ENCODE results near the gene FRRS1L. TPM values are rescaled to one million over a fixed set of nuclear protein-coding genes. Genes with fewer than 3 reads are reported as not detected.

FRRS1L gene
- total RNA-seq, 1 donor from 2014 or later, result 4.4 TPM

DNA sequence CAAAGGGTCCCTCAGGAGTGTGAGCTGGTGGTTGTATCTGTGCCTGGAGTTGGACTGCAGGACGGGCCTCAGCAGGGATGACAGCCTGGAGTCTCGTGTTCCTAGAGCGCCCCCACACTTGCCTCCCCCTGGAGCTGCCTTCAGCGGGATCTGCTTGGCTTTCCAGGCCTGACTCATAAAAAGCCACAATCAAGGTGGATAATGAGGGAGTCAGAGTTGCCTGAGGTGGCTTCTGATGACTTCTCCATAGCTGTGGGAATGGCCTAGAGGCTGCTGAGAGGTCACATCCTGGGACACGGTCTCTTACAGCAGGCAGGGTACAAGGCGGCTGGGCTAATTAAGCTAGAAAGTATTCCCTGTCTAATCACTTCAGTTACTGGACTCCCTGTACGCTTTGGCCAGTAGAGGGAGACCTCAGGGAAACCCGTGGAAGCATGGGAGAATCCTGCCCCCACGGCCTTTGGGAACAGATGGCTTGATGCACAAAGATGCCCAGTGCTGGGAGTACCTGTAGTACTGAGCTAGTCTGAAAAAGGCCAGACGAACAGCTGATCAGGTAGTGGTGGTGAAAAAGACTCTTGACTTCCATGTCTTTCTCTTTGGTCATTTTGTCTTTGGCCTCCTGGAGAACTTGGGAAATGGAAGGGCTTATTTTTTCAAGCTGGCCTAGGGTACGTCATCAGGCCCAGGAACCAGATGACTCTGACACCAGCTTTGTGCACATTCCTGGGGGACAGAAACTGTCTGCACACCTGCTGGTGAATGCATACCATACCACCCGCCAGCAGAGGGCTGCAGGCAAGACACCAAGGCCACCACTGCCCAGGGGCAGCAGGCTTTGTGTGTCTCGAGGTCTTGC is 16.1 kb upstream of the FRRS1L start:
- TF ChIP-seq, protein P1, sequence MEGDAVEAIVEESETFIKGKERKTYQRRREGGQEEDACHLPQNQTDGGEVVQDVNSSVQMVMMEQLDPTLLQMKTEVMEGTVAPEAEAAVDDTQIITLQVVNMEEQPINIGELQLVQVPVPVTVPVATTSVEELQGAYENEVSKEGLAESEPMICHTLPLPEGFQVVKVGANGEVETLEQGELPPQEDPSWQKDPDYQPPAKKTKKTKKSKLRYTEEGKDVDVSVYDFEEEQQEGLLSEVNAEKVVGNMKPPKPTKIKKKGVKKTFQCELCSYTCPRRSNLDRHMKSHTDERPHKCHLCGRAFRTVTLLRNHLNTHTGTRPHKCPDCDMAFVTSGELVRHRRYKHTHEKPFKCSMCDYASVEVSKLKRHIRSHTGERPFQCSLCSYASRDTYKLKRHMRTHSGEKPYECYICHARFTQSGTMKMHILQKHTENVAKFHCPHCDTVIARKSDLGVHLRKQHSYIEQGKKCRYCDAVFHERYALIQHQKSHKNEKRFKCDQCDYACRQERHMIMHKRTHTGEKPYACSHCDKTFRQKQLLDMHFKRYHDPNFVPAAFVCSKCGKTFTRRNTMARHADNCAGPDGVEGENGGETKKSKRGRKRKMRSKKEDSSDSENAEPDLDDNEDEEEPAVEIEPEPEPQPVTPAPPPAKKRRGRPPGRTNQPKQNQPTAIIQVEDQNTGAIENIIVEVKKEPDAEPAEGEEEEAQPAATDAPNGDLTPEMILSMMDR (IDR thresholded peaks at IDR 0.05; ENCODE audit: partially characterized antibody, unreplicated experiment), result peak; percentile 61
- peaks cover 7% of the 10 kb centered on the region for H3K4me1 Mint-ChIP-seq (ENCODE audit: low read depth, unreplicated experiment)
- peak overlapping the region; percentile 86 for H3K27ac Mint-ChIP-seq (ENCODE audit: unreplicated experiment)
- peaks cover 2% of the 10 kb centered on the region for H3K27me3 Mint-ChIP-seq (ENCODE audit: unreplicated experiment)
- peak; percentile 66 for DNase-seq
- no peak overlapping the region for H3K4me3 Mint-ChIP-seq (ENCODE audit: unreplicated experiment)
- peaks cover 4% of the 10 kb centered on the region for H3K9me3 Mint-ChIP-seq (ENCODE audit: unreplicated experiment)
- no peaks in the 10 kb centered on the region for H3K36me3 Mint-ChIP-seq (ENCODE audit: unreplicated experiment)

DNA sequence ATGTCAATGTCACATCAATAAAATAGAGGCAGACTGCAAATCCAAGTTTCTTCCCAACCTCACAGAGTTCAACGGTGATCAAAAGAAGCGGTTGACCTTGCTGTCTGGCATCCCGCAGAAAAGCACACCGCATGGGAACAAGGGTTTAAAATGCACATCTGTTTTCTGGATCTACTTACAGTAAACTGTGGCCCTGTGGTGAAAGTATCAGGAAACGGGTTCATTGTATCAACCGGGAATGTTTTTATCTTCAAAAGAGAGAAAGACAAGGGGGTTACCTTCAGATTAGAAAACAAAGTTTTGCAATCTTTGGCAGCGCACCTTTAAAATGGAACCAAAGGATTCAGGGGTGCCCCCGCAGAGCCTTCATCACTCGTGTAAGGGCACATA is 15.5 kb upstream of the FRRS1L start:
- TF ChIP-seq, protein P1 (IDR thresholded peaks at IDR 0.05; ENCODE audit: partially characterized antibody, unreplicated experiment), result no peak
- H3K36me3 Mint-ChIP-seq (ENCODE audit: unreplicated experiment), result no peaks in the 10 kb centered on the region
- H3K27ac Mint-ChIP-seq (ENCODE audit: unreplicated experiment), result no peak overlapping the region
- H3K9me3 Mint-ChIP-seq (ENCODE audit: unreplicated experiment), result peaks cover 4% of the 10 kb centered on the region
- H3K4me3 Mint-ChIP-seq (ENCODE audit: unreplicated experiment), result no peak overlapping the region
- H3K27me3 Mint-ChIP-seq (ENCODE audit: unreplicated experiment), result peaks cover 2% of the 10 kb centered on the region
- no peak for DNase-seq
- peaks cover 7% of the 10 kb centered on the region for H3K4me1 Mint-ChIP-seq (ENCODE audit: low read depth, unreplicated experiment)

DNA sequence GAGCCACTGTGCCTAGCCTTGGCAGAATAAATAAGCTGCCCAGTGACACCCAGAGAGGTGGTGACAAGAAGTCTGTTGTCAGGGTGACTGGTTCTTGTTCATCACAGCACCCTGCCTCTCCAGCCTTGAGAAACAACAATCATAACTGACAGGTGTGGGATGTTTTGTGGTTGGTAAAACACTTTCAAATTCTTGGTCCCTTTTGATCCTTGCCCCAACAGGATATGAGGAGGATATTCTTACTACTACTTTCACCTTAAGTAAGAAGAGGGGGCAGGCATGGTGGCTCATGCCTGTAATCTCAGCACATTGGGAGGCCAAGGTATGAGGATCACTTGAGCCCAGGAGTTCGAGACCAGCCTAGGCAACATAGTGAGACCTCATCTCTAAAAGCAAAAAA is 14.2 kb upstream of the FRRS1L start:
- TF ChIP-seq, protein P1 (IDR thresholded peaks at IDR 0.05; ENCODE audit: partially characterized antibody, unreplicated experiment), result no peak
- peaks cover 7% of the 10 kb centered on the region for H3K4me1 Mint-ChIP-seq (ENCODE audit: low read depth, unreplicated experiment)
- H3K36me3 Mint-ChIP-seq (ENCODE audit: unreplicated experiment), result no peaks in the 10 kb centered on the region
- H3K27ac Mint-ChIP-seq (ENCODE audit: unreplicated experiment), result no peak overlapping the region
- peaks cover 2% of the 10 kb centered on the region for H3K27me3 Mint-ChIP-seq (ENCODE audit: unreplicated experiment)
- no peak overlapping the region for H3K4me3 Mint-ChIP-seq (ENCODE audit: unreplicated experiment)
- H3K9me3 Mint-ChIP-seq (ENCODE audit: unreplicated experiment), result peaks cover 1% of the 10 kb centered on the region
- no peak for DNase-seq

DNA sequence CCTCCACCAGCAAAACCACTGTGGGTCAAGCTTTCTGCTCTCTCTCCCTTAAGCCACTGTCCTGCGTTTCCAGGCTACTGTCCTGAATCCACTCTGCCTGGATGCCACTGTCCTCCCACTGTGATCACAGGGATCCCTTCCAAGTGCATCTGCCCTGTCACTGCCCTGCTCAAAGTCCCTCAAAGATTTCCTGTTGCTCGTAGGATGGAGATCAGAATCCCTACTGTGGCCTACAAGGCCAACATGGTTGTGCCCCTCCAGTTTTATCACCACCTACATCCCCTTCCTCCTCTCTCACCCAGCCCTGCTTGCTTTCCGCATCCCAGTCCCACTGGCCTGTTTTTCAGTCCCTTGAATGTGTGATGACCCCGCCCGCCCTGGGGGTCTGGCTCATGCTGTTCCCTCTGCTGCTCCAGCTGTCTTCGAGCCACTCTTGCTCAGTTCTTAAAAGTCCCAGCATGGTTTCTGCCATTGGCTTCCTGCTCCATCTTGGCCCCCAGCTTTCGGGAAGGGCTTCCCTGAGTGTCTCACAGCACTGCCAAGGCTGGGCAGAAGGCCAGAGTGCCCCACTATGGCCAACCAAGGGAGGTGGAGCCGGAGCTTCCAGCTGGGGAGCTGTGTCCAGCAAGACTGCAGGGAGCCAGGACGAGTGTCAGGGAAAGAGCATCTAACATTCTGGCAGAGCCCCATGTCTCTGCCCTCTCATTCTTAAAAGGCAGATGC is 12.9 kb upstream of the FRRS1L start:
- Mint-ChIP-seq H3K4me1 (ENCODE audit: low read depth, unreplicated experiment) (peaks cover 7% of the 10 kb centered on the region), H3K27ac (ENCODE audit: unreplicated experiment) (no peak overlapping the region), H3K27me3 (ENCODE audit: unreplicated experiment) (peaks cover 2% of the 10 kb centered on the region), H3K36me3 (ENCODE audit: unreplicated experiment) (no peaks in the 10 kb centered on the region), H3K4me3 (ENCODE audit: unreplicated experiment) (no peak overlapping the region), H3K9me3 (ENCODE audit: unreplicated experiment) (peaks cover 1% of the 10 kb centered on the region)
- TF ChIP-seq, protein P1 (IDR thresholded peaks at IDR 0.05; ENCODE audit: partially characterized antibody, unreplicated experiment), result no peak
- no peak for DNase-seq

DNA sequence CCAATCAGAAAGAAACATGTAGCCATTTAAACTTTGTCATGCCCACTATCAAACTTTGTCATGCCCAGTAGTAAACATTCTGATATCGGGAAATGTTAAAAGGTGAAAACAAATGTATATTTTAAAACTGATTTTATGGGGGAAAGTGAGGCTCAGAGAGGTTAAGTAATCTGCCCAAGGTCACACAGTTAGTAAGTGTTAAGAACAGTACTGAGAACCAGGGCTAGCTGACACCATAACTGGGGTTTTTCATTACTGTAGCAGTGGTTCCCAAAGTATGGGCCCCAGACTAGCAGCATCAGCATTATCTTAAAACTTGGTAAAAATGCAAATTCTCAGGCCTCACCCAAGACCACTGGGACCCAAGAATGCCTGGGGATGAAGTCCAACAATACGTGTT is 9.9 kb upstream of the FRRS1L start:
- Mint-ChIP-seq H3K9me3 (ENCODE audit: unreplicated experiment) (peaks cover 1% of the 10 kb centered on the region), H3K4me3 (ENCODE audit: unreplicated experiment) (no peak overlapping the region)
- DNase-seq, result no peak

More for the DNA sequence above, 9.9 kb upstream of the FRRS1L start:
- H3K27ac Mint-ChIP-seq (ENCODE audit: unreplicated experiment), result no peak overlapping the region
- H3K36me3 Mint-ChIP-seq (ENCODE audit: unreplicated experiment), result no peaks in the 10 kb centered on the region
- TF ChIP-seq, protein P1 (IDR thresholded peaks at IDR 0.05; ENCODE audit: partially characterized antibody, unreplicated experiment), result no peak
- H3K27me3 Mint-ChIP-seq (ENCODE audit: unreplicated experiment), result peaks cover 2% of the 10 kb centered on the region
- H3K4me1 Mint-ChIP-seq (ENCODE audit: low read depth, unreplicated experiment), result peaks cover 2% of the 10 kb centered on the region

Measured in glutamatergic neuron (in vitro differentiated cells).